Endometrium (tissue), 2 donors: ENCODE data around the gene ACVR1B.

Experiments used
- FAIRE-seq: peaks from 2 replicates; lab custom pipeline; 2012; peaks lifted over from hg19 to GRCh38; lab: Jason Lieb, UNC
- donor health status: control.
- donor health status: control.

Gene ACVR1B

DNA sequence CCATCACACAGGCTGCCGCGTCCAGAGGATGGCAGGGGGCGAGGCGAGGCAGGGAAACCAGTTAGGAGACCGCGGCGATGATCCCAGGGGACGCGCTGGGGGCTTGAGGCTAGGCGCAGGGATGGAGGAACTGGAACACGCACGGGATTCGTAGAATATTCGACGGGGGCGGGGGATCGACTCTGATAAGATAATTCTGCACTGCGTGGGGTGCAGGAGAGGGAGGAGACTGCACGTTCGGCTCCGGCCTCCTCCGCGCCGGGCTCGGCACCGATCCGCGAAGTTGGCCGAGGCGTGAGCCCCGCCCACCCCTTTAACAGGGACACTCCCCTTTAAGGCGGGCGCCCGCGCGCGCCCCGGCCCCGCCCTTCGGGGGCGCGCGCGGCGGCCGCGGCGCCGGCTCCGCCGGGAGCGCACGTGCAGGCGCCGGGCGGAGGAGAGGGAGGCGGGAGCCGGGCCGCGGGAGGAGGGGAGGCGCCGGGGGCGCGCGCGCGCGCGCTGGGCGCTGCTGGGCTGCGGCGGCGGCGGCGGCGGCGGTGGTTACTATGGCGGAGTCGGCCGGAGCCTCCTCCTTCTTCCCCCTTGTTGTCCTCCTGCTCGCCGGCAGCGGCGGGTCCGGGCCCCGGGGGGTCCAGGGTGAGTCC is at the start of gene ACVR1B:
Gene ACVR1B (plus strand): TSS at position 501 of the 644 bp plus-strand sequence. CDS start 45 bp downstream, at position 546.
- FAIRE-seq, result no peak

DNA sequence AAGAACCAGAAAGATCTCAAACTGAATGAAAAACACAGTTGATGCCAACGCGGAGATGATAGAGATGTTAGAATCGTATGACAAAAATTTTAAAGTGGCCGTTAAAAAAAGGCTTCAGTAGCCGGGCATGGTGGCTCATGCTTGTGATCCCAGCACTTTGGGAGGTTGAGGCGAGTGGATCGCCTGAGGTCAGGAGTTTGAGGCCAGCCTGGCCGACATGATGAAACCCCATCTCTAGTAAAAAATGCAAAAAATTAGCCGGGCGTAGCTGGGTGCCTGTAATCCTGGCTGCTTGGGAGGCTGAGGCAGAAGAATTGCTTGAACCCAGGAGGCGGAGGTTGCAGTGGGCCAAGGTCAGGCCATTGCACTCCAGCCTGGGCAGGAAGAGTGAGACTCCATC is 49.6 kb upstream of the ACVR1B start:
- FAIRE-seq, result no peak

DNA sequence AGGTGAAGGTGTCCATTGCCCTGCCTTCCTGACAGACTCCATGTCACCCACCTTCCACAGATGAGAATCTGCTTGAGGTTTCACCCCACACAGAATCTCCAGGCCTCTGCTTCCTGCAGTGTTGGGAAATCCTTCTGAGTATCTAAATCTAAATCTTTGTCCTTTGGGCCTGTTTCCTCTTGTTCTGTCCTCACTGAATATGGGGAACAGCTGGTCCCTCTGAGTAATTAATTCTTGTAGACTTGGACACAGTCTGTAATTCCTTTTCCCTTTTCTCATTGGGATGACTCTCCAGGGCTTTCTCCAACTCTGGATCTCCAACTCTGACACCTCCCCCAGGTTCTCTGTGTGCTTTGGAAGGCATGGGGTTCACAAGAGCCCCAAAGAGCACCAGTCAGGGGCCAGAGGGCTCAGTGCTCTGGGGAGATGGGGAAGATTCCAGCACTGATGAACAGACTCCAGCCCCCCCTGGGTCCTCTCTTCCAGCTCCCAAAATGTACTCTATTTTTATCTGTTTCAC is 46.5 kb upstream of the ACVR1B start:
- no peak for FAIRE-seq

DNA sequence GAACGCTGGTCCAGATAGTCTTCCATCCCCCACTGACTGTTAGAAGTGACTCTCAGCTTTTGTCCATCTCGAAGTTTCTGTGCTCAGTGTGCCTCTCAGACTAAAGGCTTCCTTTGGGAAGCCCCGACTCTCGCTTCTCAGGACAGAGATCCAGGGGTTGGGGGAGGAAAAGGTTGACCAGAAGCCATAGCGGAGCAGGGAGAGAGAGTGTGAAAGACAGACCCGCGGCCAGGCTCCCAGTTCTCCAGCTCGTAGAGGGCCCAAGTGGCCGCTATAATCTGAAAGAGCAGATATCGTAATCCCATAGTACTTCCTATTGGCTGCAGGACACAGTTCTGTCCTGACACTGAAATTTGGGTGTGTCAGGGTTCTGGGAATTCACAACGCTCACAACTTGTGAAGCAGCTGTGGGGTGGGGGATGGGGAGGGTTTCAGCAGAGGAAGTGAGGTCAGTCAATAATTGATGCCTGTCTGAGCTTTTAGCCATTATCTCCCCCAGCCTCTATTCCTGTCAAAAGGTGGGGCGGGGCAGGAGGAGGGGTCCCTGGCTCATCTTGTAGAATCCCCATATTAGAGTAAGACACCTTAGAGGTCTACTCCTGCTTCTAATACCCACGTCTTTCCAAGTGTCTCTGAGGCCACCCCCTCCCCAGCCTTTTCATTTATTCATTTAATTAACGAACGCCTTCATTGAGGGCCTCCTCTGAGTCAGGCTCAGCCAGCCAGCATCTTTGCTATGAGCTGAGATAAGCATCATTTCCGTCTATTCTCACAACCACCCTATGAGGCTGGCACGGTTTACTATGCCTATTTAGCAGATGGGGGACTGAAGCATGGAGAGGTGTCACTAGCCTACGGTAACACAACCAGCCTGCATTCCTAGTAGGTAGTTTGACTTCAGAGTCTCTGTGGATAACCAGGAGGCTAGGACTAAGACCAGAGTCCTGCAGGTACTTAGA is 45.7 kb upstream of the ACVR1B start:
- no peak for FAIRE-seq

DNA sequence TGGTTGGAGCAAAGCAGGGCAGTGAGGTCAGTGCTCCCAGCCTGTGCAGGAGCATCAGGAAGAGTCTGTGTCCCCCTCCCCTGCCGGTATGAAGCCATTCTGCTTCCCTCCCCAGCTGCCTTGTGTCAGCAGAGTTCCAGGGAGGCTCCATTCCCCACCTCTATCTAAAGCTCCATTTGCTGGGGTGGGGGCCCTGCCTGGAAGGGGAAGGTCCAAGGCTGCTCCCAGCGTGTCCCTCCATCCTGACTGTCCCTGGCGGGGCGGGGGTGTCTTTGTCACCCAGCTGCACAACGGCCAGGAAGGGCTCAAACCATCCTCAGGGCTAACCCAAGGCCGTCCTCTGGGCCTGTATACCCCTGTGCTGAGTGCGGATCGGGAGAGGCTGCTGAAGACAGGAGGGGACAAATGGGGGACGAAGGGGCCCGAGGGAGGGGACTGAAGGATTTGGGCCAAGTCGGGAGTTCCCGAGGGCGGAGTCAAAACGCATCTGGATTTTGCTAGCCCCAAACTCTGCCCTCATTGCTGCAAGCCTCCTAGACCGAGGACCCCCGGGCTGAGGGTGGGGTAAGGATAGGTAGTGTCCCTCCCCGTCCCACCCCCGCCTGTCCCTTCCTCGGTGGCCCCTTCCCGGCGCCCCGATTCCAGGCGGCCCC is 44.9 kb upstream of the ACVR1B start:
- no peak for FAIRE-seq

DNA sequence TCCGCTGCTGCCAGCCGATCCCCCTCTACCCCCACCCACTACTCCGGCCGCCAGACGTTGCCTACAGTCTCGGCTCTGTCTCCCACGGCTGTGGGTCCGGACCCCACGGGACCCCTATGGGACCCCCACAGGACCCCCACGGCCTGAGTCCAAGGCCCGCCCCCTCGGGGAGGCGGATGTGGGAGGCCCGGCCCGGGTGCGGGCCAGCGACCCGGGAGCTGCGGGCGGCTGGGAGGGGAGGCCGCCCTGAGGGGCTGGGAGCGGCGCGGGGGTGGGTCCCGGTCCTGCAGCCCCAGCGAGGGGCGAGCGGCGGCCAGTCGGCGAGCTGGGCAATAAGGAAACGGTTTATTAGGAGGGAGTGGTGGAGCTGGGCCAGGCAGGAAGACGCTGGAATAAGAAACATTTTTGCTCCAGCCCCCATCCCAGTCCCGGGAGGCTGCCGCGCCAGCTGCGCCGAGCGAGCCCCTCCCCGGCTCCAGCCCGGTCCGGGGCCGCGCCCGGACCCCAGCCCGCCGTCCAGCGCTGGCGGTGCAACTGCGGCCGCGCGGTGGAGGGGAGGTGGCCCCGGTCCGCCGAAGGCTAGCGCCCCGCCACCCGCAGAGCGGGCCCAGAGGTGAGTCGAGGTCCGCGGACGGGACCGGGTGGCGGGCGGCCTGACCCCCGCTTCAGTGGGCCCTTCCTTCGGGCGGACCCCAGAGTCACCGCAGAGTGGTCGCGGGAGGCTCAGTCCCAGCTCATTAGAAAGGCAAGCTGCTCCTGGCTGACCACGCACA is 44.2 kb upstream of the ACVR1B start, which contains the start of gene ACVRL1:
Gene ACVRL1 (plus strand): TSS at position 422 of the 773 bp plus-strand sequence. CDS start 4,971 bp downstream, outside the sequence.
- no peak for FAIRE-seq

DNA sequence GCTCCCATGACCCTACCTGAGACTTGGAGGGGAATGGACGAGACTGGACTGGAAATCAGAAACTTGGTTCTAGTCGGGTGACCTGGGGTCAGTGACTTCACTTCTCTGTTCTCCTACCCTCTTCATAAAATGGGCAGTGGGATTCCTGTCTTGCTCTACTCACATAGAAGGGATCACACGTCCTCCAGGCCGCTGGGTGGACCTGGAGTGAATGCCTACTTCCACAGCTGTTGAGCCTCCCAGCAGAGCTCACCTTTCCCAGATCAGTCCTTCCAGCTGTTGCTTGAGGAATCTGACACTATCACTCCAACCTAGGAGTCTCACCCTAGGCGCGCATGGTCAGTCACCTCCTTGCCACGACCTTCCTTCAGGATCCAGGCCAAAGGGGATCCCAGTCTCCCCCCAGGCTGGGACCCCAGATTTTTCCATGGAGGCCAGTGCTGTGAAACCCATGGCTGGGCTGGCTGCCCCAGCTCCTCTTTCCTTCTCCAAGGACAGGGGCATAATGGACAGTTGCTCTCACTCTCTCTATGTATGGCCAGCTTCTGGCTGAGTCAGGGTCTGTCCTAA is 43.6 kb upstream of the ACVR1B start:
- no peak for FAIRE-seq

DNA sequence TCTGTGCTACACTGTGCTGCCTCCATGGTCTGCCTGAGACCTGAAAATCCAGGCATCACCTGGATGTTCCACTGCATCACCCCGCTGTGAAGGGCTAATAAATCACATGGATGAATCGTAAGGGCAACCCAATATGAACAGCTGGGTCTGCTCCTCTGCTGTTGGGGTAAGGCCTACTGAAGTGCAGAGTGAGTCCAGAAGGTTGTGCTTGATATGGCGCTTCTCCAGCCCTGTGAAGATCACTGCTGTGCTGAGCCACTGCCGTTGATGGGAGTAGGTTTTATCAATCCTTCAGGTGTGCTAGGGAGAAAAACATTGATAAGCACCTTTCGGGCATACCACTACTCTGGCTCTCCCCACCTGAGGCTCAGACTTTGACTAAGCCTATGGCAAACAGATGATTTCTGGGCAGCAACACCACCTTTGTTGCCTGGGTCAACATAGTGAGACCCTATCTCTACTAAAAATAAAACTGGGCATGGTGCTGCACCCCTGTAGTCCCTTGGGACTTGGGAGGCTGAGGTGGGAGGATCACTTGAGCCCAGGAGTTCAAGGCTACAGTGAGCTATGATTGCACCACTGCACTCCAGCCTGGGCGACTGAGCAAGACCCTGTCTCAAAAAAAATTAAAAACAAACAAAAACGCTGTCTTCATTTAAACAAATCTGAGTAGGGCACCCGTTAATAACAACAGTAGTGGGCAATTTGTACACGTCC is 42.5 kb upstream of the ACVR1B start:
- FAIRE-seq, result no peak

DNA sequence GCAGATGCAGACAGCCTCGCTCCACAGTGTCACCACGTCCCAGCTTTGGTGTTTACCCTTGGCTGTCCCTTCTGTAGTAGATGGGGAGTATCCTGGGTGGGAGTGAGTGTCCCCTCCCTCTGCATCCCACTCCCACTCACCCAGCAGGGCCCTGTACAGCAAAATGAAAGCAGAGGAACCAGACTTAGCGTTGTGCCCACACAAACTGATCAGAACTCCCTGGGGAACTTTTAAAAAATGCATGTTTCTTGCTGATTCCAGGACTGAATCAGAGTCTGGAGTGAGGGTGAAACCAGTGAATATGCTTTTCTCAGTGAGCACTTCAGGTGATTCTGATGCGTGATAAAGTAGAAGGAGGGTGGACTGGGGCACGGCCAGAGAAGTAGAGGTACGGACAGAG is 41.3 kb upstream of the ACVR1B start:
- no peak for FAIRE-seq

DNA sequence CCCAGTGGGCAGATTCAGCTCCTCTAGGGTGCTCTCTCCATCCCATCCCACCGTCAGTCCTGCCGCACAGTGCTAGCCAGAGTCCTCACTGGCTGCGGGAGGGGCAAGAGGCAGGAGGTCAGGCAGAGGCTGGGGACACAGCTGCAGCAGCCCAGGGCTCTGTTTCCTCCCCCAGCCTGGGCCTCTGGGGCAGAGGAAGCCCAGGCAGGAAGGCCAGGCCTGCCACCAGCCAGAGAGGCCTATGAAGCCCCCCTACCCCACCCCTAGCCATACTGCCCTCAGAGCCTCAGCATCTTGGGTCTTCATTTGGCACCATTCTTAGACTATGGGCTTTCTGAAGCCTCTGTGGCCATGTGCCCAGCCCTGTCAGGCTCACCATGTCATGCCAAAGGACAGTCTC is 40.8 kb upstream of the ACVR1B start:
- FAIRE-seq, result no peak

DNA sequence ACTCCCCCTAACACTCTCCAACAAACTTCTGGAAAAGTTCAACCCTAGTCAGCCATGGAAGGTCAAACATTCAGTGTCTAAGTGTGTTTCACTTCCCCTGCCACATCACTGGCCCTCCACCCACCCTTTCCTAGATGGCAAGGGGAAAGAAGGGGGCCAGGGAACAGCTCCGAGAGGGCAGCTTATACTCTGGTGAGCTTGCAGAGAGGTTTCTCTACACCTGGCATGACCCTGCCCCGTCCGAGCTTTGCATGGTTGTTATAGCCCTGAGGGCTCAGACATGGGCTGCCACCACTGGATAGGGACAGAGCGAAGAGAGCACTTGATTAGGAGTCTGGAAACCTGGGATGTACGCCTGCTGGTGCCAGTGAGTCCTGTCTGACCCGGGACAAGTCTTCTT is 40.2 kb upstream of the ACVR1B start:
- FAIRE-seq, result no peak

DNA sequence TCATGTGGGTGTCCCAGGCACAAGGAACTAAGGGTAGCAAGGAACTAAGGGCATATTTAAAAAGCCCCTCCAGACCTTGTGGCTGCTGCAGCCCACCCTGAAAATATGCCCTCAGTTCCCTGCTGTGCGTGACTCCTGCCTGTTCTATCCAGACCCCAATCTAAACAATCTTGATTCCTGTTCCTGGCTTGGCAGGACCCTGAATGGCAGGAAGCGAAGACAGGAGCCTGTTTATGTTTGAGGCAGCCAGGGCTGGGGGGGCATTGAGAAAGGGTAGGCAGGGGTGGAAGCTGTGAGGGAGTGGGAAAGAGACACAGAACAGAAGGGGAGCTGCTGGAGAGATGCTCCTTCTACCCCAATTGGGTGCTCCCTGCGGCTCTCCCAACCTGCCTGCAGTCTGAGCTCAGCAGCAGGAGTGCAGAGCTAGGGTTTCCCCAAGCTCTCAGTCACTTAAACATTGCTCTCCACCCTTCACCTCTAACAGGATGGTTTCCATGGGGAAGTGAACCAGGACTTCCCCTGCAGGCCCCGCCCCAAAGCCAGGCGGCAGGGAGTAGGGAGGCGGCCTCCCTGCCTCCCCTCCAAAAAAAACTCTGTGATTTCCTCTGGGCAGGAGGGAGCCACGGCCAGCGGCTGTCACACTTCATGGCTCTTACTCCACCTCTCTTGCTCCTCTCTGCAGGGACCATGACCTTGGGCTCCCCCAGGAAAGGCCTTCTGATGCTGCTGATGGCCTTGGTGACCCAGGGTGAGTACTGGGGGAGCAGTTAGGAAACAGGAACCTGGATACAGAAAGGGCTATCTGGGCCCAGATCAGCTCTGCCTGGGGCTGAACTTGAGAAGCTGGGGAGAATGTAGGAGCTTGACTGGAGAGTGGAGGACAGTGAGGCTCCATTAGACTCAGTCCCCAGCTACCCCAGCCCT is 39.4 kb upstream of the ACVR1B start:
- FAIRE-seq, result no peak

DNA sequence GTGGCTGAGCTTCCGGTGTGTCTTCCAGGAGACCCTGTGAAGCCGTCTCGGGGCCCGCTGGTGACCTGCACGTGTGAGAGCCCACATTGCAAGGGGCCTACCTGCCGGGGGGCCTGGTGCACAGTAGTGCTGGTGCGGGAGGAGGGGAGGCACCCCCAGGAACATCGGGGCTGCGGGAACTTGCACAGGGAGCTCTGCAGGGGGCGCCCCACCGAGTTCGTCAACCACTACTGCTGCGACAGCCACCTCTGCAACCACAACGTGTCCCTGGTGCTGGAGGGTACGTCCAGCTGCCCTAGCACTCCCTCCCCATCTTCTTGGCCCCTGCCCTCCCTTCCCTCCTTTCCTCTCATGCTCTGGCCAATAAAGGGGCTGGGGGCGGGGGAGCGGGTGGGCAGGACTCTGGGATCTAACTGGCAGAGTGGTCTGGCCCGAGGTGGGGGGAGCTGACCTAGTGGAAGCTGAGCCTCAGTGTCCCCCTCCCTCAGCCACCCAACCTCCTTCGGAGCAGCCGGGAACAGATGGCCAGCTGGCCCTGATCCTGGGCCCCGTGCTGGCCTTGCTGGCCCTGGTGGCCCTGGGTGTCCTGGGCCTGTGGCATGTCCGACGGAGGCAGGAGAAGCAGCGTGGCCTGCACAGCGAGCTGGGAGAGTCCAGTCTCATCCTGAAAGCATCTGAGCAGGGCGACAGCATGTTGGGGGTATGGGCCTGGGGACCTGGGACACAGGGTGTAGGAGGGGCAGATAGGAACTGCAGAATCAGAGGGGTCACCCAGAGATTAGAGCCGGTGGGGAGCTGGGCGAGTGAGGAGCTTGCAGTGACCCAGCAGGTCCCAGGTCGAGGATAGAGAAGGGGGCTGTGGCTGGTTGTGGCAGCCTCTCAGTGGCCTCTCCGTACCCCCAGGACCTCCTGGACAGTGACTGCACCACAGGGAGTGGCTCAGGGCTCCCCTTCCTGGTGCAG is 38.1 kb upstream of the ACVR1B start:
- no peak for FAIRE-seq

DNA sequence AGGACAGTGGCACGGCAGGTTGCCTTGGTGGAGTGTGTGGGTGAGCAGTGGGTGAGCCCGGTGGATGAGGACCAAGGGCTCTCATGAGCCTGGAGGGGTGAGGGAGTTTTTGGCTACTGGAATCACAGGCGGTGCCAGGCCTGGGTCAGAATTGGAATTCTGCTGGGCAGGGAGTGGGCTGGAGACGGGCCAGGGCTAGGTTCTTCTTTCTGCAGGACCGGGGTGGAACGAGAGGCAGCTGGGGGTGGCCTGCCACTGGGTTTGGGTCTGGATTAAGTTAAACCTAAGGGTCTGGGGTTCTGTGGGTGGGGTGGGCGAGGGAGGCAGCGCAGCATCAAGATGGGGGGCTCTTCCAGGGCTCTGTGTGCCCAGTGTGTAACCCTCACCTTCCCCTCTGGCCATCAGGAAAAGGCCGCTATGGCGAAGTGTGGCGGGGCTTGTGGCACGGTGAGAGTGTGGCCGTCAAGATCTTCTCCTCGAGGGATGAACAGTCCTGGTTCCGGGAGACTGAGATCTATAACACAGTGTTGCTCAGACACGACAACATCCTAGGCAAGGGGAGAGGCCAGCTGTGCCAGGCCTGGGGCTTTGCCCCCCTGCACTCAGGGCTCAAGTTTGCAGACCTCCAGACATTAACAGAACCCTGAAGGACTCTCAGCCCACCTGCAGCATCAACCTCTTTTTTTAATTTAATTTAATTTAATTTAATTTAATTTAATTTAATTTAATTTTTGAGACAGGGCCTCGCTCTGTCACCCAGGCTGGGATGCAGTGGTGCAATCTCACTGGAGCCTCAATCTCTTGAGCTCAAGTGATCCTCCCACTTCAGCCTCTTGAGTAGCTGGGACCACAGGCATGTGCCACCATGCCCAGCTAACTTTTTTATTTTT is 37.2 kb upstream of the ACVR1B start:
- FAIRE-seq, result no peak

DNA sequence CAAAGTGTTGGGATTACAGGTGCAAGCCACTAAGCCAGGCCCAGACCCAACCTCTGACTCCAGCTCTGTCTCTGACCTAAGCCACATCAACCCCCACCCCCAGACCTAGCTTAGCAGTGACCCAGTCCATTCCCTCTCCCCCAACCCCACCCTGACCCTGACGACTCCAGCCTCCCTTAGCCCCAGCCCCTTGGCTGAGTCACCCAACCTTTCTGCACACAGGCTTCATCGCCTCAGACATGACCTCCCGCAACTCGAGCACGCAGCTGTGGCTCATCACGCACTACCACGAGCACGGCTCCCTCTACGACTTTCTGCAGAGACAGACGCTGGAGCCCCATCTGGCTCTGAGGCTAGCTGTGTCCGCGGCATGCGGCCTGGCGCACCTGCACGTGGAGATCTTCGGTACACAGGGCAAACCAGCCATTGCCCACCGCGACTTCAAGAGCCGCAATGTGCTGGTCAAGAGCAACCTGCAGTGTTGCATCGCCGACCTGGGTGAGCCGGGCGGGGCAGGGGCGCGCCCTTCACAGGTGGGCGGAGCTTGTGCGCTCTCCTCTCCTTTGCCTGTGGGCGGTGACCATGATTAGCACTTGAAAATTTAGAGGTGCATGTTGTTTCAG is 36.4 kb upstream of the ACVR1B start:
- no peak for FAIRE-seq

DNA sequence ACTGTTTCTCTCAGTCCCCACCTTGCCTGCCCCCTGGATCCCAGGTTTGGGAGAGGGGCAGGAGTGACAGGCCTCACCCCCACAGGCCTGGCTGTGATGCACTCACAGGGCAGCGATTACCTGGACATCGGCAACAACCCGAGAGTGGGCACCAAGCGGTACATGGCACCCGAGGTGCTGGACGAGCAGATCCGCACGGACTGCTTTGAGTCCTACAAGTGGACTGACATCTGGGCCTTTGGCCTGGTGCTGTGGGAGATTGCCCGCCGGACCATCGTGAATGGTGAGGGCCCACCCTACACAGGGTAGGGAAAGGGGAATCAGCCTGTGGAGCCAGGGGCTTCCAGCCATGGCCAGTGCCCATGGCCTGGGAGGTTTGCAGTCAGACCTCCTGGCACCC is 35.5 kb upstream of the ACVR1B start:
- FAIRE-seq, result no peak

DNA sequence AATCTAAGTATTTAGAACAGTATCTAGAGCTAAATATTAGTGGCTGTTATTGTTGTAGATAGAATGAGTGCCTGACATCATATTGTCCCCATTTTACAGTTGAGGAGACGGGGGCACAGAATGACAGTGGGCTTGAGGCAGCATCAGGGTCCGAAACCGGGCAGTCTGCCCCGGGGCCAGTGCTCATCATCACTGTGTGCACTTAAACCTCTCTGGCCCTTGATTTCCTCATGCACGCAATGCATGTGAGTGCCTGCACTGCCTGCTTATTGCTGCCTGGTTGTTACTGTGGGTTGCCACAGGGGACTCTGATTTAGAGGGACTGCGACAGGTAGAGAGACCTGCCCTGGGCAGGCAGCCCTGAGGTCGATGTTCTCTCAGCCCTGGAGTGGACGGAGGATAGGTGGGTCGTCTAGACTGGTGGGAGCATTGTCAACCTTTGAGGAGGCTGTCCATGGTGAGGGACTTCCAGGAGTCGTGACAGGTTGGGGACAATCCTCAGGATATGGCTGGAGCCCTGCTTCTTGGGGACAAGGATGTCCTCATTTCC is 34.4 kb upstream of the ACVR1B start:
- FAIRE-seq, result no peak
